Measurements from ENCODE around the gene GJD2.

- TF ChIP-seq EZH2 (IDR thresholded peaks at IDR 0.05; ENCODE audit: borderline replicate concordance, low read length) (no peak), CTCF (IDR thresholded peaks at IDR 0.05; ENCODE audit: low read length) (no peak)
These were observed 14.9 kb upstream of the GJD2 start for GRCh38 chr15:34769711-34770110.
